NCI-H128 (cell line): ENCODE measurements around the gene SECTM1.
"Not testable (repeated sequence)": the region's sequence is repeated elsewhere in the genome, so short reads cannot be mapped to it uniquely, and the experiment has no call there.

ENCODE experiments used
- DNase-seq: peaks from one replicate; lab custom pipeline; 2025; ENCODE audit not compliant: unreplicated experiment; lab: John Stamatoyannopoulos, UW

Gene SECTM1

GRCh38 chr17:82349287-82349701 lies 15.7 kb upstream of the SECTM1 start:
- no peak for DNase-seq

DNA sequence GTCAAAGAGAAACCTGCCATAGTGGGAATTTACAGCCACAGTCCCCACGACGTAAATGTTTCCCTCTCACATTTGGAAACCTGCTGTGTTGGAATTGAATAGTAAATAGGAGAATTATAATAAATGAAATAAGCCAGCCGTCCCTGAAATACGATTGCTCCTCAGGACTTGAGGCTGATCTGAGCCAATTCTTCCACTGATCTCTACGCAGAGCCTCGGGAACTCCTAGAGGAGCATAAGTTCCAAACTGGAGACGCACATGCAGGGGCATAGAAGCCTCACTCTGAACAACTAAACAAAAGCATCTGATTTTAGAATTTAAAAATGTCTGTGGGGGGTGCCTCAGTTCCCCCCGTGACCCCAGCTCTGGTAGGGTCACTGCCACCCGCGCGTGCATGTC lies 15.3 kb upstream of the SECTM1 start:
- DNase-seq = no peak

GRCh38 chr17:82348434-82348833 lies 14.9 kb upstream of the SECTM1 start:
- no peak for DNase-seq

DNA sequence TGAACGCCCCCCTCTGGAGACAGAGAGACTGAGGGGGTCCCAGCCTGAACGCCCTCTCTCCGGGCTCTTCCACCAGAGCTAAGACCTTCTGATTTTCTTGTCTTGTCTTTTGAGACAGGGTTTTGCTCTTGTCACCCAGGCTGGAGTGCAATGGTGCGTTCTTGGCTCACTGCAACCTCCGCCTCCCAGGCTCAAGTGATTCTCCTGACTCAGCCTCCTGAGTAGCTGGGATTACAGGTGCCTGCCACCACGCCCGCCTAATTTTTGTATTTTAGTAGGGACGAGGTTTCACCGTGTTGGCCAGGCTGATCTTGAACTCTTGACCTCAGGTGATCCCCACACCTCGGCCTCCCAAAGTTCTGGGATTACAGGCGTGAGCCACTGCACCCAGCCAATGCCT lies 14.4 kb upstream of the SECTM1 start:
- DNase-seq = not testable (repeated sequence)

DNA sequence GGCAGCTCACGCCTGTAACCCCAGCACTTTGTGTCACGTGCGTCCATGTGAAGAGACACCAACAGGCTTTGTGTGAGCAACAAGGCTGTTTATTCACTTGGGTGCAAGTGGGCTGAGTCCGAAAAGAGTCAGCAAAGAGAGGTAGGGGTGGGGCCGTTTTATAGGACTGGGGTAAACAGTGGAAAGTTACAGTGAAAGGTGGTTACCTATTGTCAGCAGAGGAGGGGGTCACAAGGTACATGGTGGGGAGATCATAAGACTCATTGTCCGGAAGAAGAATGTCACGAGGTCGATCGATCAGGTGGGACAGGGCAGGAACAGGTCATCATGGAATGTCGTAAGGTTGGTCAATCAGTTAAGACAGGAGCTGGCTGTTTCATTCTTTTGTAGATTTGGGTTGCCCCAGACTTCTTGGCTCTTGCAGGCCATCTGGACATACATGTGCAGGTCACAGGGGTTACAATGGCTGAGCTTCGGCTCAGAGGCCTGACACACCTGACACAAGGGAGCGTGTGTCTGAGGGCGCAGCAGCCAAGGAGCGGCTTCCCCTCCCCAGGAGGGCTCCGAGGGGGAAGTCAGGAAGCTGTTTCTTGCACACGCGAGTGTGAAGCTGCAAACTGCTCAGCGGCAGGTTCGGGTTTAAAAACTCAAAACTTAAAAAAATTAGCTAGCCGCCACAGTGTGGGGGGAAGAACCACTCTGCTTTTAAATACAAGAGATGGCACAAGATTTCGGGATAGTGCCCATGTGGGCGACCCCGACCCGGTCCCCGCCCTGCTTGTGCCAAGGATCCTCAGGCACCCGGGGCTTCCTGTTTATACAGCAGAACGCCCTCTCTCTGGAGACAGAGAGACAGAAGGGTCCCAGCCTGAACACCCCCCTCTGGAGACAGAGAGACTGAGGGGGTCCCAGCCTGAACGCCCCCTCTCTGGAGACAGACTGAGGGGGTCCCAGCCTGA lies 13.1 kb upstream of the SECTM1 start:
- no peak for DNase-seq

DNA sequence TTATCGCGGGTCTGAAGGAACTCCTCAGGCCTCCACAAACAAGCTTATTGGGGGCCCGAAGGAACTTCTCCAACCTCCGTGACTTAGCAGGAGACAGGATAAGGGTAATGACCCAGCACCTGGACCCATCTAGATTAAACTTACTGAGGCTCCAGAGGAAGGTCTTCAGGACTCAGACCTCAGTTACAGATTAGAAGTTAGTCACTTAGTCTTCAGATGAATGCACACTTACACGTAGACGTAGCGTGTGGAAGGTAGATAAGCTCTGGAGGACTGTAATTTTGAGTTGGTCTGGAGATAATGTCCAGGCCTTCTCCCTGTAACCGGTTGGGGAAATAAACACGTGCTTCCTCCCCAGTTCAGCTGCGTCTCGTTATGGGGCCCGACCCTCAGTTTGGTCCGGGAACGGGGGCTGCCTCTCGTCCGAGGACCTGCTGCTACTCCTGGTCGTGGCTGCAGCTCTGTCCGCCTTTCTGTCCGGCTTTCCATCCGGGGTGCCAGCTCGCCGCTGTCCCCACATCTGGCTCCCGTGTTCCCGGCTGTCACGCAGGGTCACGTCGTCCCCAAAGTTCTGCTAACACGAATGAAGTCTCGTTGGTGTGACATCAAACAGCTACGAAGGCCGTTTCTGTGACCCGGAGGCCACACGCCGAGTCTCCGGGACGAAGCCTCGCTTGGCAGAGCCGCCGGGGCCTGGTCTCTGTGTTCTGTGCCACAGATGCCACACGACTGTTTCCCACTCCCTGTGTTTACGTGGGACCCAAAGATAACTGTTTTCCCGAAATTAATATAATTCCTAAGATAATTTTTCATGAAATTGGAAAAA lies 11.8 kb upstream of the SECTM1 start:
- DNase-seq = no peak

GRCh38 chr17:82344175-82344907 lies 10.8 kb upstream of the SECTM1 start:
- DNase-seq = no peak

GRCh38 chr17:82343560-82343959 lies 10.0 kb upstream of the SECTM1 start:
- DNase-seq = no peak

DNA sequence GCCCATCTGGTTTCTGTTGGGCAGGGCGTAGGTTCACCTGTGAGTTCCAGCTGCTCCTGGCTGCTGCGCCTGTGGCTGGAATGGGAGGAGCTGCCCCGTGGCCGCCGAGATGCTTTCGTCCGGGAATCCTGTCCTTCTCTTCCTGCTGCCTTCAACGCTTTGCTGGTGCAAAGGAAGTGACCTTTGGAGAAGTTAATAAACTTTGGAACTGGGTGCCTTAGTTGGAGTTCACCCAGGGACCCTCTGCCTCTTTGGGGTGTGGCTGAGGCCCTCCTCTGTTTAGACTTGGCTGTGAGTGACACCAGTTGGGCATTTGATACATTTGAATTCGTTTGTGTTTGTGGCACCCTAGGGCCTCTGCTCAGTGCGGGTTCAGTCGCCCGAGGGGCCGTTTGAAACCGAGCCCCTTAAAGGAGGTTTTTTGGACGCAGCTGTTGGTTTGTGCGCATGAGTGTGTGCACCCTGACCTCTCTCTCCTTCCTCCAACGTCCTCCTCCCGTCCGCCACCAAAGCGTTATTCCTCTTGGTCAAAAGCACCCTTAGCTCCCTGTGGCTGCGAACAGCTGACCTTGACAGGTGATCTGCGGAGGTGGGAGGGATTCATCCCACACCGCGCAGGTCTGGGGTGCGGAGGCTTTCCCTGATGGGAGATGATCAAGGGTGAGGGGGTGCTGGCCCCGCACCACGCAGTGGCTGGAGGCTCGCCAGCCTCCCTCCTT lies 9.0 kb upstream of the SECTM1 start:
- no peak for DNase-seq

- no peak for DNase-seq
Measured at GRCh38 chr17:82339634-82340580, 6.3 kb upstream of the SECTM1 start.

DNA sequence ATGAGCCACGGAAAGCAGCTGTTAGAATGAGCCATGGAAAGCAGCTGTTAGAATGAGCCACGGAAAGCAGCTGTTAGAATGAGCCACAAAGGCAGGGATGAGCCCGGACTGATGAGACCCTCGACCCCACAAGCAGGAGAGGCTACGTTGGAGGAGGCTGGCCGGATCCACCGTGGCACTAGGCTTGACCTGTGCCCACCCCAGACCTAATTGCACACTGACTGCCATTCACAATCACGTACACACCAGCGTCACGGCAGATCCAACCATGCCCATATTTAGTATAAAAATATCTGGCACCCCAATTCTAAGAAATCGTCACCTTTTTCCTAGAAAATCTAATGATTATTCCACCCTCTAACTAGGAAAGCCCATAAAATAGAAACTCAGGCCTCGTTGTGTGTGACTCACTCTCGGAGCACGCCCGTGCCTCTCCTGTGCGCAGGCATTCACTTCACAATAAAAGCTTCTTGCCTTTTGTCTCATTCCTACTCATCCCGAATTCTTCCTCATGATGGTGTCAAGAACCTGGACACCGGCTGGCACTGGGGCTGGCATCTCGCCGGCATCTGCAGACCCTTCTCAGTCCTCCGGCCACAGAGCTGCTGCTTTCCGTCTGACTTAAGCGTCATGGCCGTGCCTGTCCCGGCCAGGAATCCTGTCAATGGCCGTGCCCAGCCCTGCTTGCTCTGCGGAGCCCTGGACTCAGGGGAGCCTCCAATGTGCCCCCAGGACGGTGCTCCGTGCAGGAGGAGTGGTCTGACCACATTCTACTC lies 5.5 kb upstream of the SECTM1 start:
- no peak for DNase-seq

GRCh38 chr17:82334622-82335394 lies 1.2 kb upstream of the SECTM1 start:
- DNase-seq = no peak

- DNase-seq = no peak
Measured at GRCh38 chr17:82334204-82334621, 647 bp upstream of the SECTM1 start.

DNA sequence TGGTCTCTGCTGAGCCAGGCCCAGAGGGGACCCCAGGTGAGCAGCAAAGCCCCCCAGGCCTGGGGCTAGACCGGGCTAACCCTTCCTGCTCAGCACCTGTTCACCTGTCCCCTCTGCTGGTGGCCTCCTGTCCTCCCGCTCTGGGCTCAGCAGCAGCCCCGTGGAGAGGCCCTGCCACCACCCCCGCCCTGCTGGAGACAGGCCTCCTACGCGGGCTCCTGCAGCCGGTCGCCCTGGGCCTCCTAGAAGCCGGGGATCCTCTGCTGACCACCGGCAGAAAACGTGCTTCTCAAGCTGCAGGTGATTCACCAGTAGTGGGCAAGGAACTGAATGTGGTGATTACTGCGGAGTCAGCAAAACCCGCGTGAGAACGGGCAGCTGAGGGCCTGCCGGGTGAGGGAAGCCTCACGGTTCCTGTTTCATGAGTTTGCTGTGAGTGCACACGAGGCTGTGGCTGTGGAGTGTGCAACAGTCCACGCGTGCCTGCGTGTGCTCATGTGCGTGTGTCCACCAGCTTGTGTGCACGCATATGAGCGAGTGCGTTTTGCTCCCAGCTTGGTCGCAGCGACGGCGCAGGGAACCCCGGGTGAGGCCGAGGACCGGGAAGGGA lies 792 bp downstream of the SECTM1 start:
- DNase-seq = no peak

GRCh38 chr17:82331345-82331939 lies 2.1 kb downstream of the SECTM1 start:
- no peak for DNase-seq

DNA sequence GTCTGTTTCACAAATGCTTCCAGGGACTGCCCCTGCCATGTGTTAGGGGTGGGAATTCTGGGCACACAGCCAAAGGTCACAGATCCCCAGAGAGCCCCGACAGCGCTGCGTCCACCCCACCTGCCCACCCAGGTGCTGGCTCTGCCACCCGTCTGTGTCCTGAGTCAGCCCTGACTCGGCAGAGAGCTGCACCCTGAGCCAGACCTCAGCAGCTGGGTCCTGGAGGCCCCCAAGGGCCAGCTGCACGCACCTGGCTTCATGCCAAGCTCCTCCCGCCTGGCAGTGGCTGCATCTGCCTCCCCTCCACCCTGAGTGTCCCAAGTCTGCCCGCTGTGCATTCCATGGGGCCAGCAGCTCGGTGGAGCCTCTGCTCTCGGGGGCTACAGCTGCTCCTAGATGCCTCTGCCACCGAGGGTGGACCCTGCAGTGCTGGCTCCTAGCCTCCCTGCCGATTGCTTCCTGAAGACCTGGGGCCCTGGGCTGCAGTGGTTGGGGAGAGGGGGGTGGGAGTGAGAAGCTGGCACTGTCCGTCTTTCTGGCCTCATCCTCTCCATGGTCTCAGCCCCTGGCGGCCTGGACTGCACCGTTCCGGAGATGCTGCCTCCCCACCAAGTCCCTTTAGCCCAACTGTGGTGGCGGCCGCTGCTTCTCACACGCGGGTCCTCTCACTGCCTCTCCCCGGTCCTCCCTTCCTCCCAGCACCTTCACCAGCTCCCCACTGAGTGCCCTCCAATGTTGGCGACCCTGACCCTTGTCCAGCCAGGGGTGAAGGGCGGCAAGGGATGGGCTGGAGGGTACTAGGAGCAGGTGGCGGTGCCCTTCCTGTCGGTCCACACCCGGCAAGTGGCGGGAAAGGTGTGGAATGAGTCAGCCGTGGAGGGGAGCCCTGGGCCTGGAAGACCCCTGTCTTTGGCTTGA lies 3.0 kb downstream of the SECTM1 start:
- DNase-seq = peak; percentile 42
